Pancreas (tissue), 10 donors: ENCODE data around the gene FAP. TPM values are rescaled to one million over a fixed set of nuclear protein-coding genes. Genes with fewer than 3 reads are reported as not detected.

Experiments
- ATAC-seq, 4 donors: fragments of 200-7000 bp; cut with Tn5 transposase; one replicate each; pipeline versions ENCODE4 v1.8.0 to v1.9.1; 2020; ENCODE audit warnings: mild to moderate bottlenecking in 4 of 4, moderate library complexity in 4 of 4
- DNase-seq, 6 donors: peaks; one replicate each; pipeline ENCODE4 v3.0.0-alpha.2; 2020
- FAIRE-seq: peaks from 2 replicates; lab custom pipeline; 2012; peaks lifted over from hg19 to GRCh38; lab: Jason Lieb, UNC
- H3K27ac ChIP-seq, 4 donors: fragments of 200-600 bp; sonication (generic); 1 replicate in 3 of 4; 2 replicates in 1 of 4; pipeline versions ENCODE4 v1.5.0 to v1.8.0; 2020
- H3K27me3 ChIP-seq, 4 donors: fragments of 200-600 bp; one replicate each; pipeline ENCODE4 v1.8.0; 2021
- H3K36me3 ChIP-seq, 3 donors: fragments of 200-600 bp; sonication (generic) in 1 of 3; one replicate each; pipeline versions ENCODE4 v1.5.0 to v1.8.0; 2020 to 2021
- H3K4me1 ChIP-seq, 3 donors: fragments of 200-600 bp; one replicate each; pipeline ENCODE4 v1.8.0; 2021
- H3K4me3 ChIP-seq, 4 donors: fragments of 200-600 bp; sonication (generic) in 2 of 4; one replicate each; pipeline versions ENCODE4 v1.5.0 to v1.8.0; 2020 to 2021
- H3K9me3 ChIP-seq, 4 donors: fragments of 200-600 bp; one replicate each; pipeline ENCODE4 v1.8.0; 2021
- CTCF ChIP-seq, 4 donors: fragments of 200-600 bp; sonication (generic) in 3 of 4; IDR thresholded peaks; one replicate each; pipeline versions ENCODE4 v1.5.0 to v1.8.0; 2021; ENCODE audit warnings: antibody characterized with exemption in 4 of 4
- WGBS, 2 donors: extraction: QIAGEN DNeasy Blood & Tissue Kit; methylation state at CpG; one replicate each; pipeline ENCODE4 v1.1.7; 2013; 5-methylcytosine and 5-hydroxymethylcytosine counted together
- intact Hi-C, 3 donors: fragments of 100-400 bp; cut with DNase I; formaldehyde crosslinking; loops; one replicate each; pipeline versions ENCODE4 v1.11.1 to v1.14.2; 2022
- polyA plus RNA-seq, 2 donors: library from polyadenylated mRNA; stranded (reverse); fragments of 200-250 nt; gene quantifications; one replicate each; pipeline ENCODE4 v1.2.3, GENCODE V29; 2013
- total RNA-seq, 6 donors: library from RNA; stranded (reverse); fragmentation: NEBNext Ultra II Directional in 4 of 6; extraction: Animal tissue kit (Norgen Biotek cat#: 25700) in 4 of 6; gene quantifications; one replicate each; pipeline versions ENCODE4 v1.2.1 to v1.2.4, GENCODE V29; 2021 to 2023
- donor health status: healthy with polysubstance abuse.
- donor health status: DM: no; HTN: no; CAD: no; lungs with moderate emphysema.
- donor health status: DM: no; HTN: no; CAD: no.
- donor health status: control.
- donor health status: control.
- donor health status: Bipolar disorder and iron deficiency.
- donor health status: DM: yes; HTN: yes; CAD: no.
- donor health status: DM: no; HTN: no; CAD: no.
- donor health status: DM: no; HTN: no; CAD: no.
- donor health status: DM: yes; HTN: yes; CAD: no.

FAP gene
- total and polyA plus RNA-seq, 8 donors = 0.98 to 38.1 (median 8.4) TPM

DNA sequence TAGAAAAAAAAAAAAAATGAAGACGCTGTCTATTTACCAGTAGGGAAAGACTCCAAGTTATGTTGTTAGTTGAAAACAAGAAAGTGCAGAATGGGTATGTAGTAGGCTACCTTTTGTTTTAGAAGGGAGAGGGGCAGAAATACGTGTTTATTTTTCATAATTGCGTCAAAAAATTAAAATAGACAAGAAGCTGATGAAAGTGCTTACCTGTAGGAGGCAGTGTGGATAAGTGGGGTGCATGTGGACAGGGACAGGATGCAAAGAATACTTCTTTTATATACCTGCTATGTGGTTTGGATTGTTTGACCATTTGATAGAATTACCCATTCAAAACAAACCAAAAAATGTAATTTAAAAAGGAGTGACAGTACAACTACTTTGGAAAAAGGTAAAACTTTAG is 88.2 kb downstream of the FAP start:
- Histone ChIP-seq H3K9me3 (no peaks in the 10 kb centered on the region), H3K4me3 (no peak overlapping the region), H3K36me3 (no peaks in the 10 kb centered on the region), H3K4me1 (no peaks in the 10 kb centered on the region), H3K27ac (no peak overlapping the region), H3K27me3 (no peaks in the 10 kb centered on the region)
- 57 to 64% methylated on average over 3 of the region's 3 CpGs for WGBS, 2 donors
- intact Hi-C loops = no loop called here
- ATAC-seq (no peak), DNase-seq (no peak), FAIRE-seq (no peak)
- TF ChIP-seq CTCF (IDR thresholded peaks at IDR 0.05) = no peak

- intact Hi-C loops = no loop called here
Measured at GRCh38 chr2:162153608-162154224, 89.5 kb downstream of the FAP start.

GRCh38 chr2:162152147-162152546 is 91.1 kb downstream of the FAP start, which contains the start of gene GCG:
Gene GCG, minus strand, starts transcription at chr2:162152247. Its CDS starts 3,069 bp downstream, at chr2:162149178.
- Histone ChIP-seq H3K27ac (no peak within 1 kb of the TSS), H3K36me3 (no peaks in the 10 kb centered on the region), H3K4me3 (no peak within 1 kb of the TSS), H3K27me3 (no peaks in the 10 kb centered on the region), H3K9me3 (no peaks in the 10 kb centered on the region), H3K4me1 (no peaks in the 10 kb centered on the region)
- intact Hi-C loops = no loop called here
- peak in 1 of 4 donors; percentile 43 for ATAC-seq
- no peak for DNase-seq
- no peak for TF ChIP-seq CTCF (IDR thresholded peaks at IDR 0.05)
- FAIRE-seq = no peak
- 64 to 78% methylated on average over 3 of the region's 3 CpGs for WGBS, 2 donors

More at GRCh38 chr2:162153608-162154224, 89.5 kb downstream of the FAP start:
- Histone ChIP-seq H3K4me3 (no peak overlapping the region), H3K36me3 (no peaks in the 10 kb centered on the region), H3K27ac (no peak overlapping the region), H3K27me3 (no peaks in the 10 kb centered on the region), H3K9me3 (no peaks in the 10 kb centered on the region), H3K4me1 (no peaks in the 10 kb centered on the region)
- WGBS, 2 donors = 1 to 2% methylated on average over 5 of the region's 5 CpGs
- peak in 2 of 4 donors; percentile 31 to 33 for TF ChIP-seq CTCF (IDR thresholded peaks at IDR 0.05)
- ATAC-seq = peak; percentile 61 to 89 (median 77)
- FAIRE-seq = no peak
- peak in 4 of 6 donors; percentile 12 to 48 (median 30) for DNase-seq

GRCh38 chr2:162149940-162150339 is 93.3 kb downstream of the FAP start:
- 70 to 80% methylated on average over 8 of the region's 8 CpGs for WGBS, 2 donors
- FAIRE-seq = no peak
- Histone ChIP-seq H3K4me3 (no peak overlapping the region), H3K36me3 (no peaks in the 10 kb centered on the region), H3K9me3 (no peaks in the 10 kb centered on the region), H3K27ac (no peak overlapping the region), H3K27me3 (no peaks in the 10 kb centered on the region), H3K4me1 (no peaks in the 10 kb centered on the region)
- no peak for ATAC-seq
- DNase-seq = no peak
- TF ChIP-seq CTCF (IDR thresholded peaks at IDR 0.05) = no peak
- intact Hi-C loops = no loop called here

DNA sequence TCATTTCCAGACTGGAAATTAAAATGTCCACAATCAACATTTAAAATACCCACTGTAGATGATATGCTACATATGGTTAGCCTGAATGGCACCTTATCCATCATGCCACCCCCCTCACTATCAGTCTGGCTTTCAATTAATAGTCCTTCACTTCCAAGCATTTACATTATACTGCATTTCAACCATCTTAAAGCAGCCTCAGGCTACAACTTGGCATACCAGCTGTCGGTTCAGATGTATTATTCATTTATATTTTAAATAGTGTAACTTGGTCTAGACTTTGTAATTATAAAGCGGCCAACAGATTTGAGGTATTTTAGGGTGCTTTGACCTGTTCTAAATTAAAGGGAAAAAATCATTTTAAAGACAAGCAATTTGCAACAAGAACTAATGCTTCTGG is 93.8 kb downstream of the FAP start:
- no peak for ATAC-seq
- no peak for FAIRE-seq
- H3K4me3 ChIP-seq = no peak overlapping the region
- H3K27me3 ChIP-seq = peaks cover 0 to under 1% (median 0%) of the 10 kb centered on the region in 4 donors
- no peak for TF ChIP-seq CTCF (IDR thresholded peaks at IDR 0.05)
- H3K36me3 ChIP-seq = no peaks in the 10 kb centered on the region
- intact Hi-C loops = no loop called here
- H3K9me3 ChIP-seq = no peaks in the 10 kb centered on the region
- H3K27ac ChIP-seq = no peak overlapping the region
- WGBS, 2 donors = 61 to 74% methylated on average over 2 of the region's 2 CpGs
- no peak for DNase-seq
- H3K4me1 ChIP-seq = no peaks in the 10 kb centered on the region
